HL-60 (cell line): ENCODE results near the gene SORCS2.

Source experiments
- GABPA ChIP-seq: IDR thresholded peaks from 2 replicates; pipeline ENCODE4 v1.6.1; 2012; ENCODE audit warnings: low read depth
- POLR2AphosphoS5 ChIP-seq: IDR thresholded peaks from 2 replicates; pipeline ENCODE4 v1.6.1; 2012; ENCODE audit warnings: low read depth
- SPI1 ChIP-seq: IDR thresholded peaks from 2 replicates; pipeline ENCODE4 v1.6.1; 2012; ENCODE audit warnings: low read depth, mild to moderate bottlenecking, borderline replicate concordance
- TF ChIP-seq, protein P1 (sequence below): IDR thresholded peaks from one replicate; pipeline ENCODE4 v1.5.1; 2011; ENCODE audit warnings: low read length, control low read depth, inconsistent platforms; ENCODE audit not compliant: insufficient read depth
- TF ChIP-seq, protein P2 (sequence below): IDR thresholded peaks from 2 replicates; pipeline ENCODE4 v1.6.1; 2012; ENCODE audit warnings: low read depth; ENCODE audit not compliant: insufficient replicate concordance

DNA sequence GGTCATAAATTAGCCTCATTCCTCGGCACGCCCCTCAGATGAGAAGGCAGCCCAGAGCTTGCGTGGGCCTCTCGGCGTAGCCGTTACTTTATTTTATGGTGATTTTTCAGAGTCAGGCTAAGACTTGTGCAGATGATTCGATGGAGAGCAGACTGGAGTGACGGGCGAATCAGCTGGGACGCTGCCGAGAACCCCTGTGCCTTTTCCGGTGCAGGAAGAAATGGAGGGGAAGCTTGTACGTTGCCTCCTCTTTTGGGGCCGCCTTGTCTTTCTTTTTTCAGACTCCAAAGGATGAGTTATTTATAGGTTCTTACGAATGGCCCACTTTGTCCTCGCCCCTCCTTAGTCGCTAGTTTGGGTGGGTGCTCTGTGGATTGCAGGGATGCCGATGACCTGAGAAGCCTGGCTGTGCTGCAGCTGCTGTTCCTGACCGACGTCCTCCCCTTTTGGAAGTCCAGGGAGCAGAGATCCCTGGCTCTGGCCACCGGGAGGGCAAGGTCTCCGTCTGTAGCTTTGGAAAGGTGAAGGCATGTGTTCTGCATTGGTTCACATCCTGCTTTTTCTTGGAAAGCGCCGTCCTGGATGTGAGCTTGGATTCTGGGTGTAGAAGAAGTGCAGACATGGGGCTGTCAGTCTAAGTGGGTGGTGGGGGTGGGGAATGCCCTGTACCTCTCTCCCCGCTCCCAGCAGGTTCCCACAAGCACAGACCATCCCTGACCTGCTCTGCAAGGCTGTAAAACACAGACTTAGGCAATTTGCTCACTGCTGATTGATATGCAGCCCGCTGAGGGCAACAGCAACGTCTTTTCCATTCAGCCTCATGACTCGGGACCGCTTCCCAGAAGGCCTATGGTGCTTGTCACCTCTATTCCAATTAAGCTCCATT lies 9.3 kb downstream of the SORCS2 start:
- TF ChIP-seq, protein P1, sequence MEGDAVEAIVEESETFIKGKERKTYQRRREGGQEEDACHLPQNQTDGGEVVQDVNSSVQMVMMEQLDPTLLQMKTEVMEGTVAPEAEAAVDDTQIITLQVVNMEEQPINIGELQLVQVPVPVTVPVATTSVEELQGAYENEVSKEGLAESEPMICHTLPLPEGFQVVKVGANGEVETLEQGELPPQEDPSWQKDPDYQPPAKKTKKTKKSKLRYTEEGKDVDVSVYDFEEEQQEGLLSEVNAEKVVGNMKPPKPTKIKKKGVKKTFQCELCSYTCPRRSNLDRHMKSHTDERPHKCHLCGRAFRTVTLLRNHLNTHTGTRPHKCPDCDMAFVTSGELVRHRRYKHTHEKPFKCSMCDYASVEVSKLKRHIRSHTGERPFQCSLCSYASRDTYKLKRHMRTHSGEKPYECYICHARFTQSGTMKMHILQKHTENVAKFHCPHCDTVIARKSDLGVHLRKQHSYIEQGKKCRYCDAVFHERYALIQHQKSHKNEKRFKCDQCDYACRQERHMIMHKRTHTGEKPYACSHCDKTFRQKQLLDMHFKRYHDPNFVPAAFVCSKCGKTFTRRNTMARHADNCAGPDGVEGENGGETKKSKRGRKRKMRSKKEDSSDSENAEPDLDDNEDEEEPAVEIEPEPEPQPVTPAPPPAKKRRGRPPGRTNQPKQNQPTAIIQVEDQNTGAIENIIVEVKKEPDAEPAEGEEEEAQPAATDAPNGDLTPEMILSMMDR: no peak
- TF ChIP-seq, protein P2, sequence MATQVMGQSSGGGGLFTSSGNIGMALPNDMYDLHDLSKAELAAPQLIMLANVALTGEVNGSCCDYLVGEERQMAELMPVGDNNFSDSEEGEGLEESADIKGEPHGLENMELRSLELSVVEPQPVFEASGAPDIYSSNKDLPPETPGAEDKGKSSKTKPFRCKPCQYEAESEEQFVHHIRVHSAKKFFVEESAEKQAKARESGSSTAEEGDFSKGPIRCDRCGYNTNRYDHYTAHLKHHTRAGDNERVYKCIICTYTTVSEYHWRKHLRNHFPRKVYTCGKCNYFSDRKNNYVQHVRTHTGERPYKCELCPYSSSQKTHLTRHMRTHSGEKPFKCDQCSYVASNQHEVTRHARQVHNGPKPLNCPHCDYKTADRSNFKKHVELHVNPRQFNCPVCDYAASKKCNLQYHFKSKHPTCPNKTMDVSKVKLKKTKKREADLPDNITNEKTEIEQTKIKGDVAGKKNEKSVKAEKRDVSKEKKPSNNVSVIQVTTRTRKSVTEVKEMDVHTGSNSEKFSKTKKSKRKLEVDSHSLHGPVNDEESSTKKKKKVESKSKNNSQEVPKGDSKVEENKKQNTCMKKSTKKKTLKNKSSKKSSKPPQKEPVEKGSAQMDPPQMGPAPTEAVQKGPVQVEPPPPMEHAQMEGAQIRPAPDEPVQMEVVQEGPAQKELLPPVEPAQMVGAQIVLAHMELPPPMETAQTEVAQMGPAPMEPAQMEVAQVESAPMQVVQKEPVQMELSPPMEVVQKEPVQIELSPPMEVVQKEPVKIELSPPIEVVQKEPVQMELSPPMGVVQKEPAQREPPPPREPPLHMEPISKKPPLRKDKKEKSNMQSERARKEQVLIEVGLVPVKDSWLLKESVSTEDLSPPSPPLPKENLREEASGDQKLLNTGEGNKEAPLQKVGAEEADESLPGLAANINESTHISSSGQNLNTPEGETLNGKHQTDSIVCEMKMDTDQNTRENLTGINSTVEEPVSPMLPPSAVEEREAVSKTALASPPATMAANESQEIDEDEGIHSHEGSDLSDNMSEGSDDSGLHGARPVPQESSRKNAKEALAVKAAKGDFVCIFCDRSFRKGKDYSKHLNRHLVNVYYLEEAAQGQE: no peak
- no peak for TF ChIP-seq POLR2AphosphoS5
- TF ChIP-seq GABPA: no peak
- TF ChIP-seq SPI1: no peak
